Measurements from ENCODE around the gene TPPP3.

GRCh38 chr16:67409631-67410030, 16.3 kb upstream of the TPPP3 start:
- no peak for TF ChIP-seq CTCF (IDR thresholded peaks at IDR 0.05)
- TF ChIP-seq POLR2A (IDR thresholded peaks at IDR 0.05), result no peak

Data from lower leg skin (tissue), 3 donors.